Activated CD4-positive, alpha-beta T cell treated with anti-CD3 and anti-CD28 coated beads, Interleukin-10, Interleukin-2, amounts not matched to agents 100 ng/mL and 50 ng/mL, durations not matched to agents 16 hours and 8 hours (primary cell): Measurements from ENCODE around the gene PIGO.

ENCODE experiments used
- DNase-seq: peaks from one replicate; pipeline ENCODE4 v3.0.0-alpha.2; 2020

PIGO gene

GRCh38 chr9:35070823-35071813 lies 25.3 kb downstream of the PIGO start:
- DNase-seq: no peak

GRCh38 chr9:35069020-35069419 lies 27.4 kb downstream of the PIGO start:
- no peak for DNase-seq

GRCh38 chr9:35067056-35067455 lies 29.3 kb downstream of the PIGO start:
- DNase-seq: no peak

- no peak for DNase-seq
These were observed 35.7 kb downstream of the PIGO start for GRCh38 chr9:35060548-35061207.

DNA sequence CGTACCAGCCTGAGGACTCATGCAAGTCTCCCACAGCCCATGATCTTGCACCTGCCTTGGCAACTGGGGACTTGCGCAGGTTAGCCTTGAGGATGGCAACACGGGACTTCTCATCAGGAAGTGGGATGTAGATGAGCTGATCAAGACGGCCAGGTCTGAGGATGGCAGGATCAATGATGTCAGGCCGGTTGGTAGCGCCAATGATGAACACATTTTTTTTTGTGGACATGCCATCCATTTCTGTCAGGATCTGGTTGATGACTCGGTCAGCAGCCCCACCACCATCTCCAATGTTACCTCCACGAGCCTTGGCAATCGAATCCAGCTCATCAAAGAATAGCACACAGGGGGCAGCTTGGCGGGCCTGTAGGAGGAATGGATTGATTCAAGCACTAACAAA lies 37.0 kb downstream of the PIGO start:
- no peak for DNase-seq

GRCh38 chr9:35057271-35057620 lies 39.1 kb downstream of the PIGO start:
- no peak for DNase-seq

- no peak for DNase-seq
These were observed 39.7 kb downstream of the PIGO start for GRCh38 chr9:35056571-35057270.

GRCh38 chr9:35054871-35055644 lies 41.3 kb downstream of the PIGO start:
- no peak for DNase-seq

DNA sequence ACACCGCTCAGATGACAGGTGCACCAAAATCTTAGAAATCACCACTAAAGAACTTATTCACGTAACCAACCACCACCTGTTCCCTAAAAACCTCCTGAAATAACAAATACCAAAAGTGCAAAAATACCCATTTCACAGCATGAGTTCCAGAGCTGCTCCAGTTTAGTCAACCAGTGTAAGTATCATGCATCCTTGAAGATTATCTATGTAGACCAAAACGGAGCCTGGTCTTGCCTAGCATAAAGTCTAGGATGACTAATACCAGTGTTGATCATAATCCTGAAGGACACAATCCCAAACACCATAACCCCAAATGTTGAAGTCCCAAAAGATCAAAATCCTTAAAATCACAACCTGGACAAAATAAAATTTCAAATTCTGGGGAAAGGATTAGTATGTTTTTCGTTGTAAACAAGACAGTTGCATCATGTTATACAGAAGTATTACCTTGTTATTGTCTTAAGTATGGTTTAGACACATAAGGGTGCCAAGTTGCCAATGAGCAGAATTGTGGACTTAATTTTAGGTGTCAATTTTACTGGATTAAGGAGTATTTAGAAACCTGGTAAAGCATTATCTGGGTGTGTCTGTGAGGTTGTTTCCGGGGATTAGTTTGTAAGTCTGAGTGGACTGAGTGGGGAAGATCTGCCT lies 42.1 kb downstream of the PIGO start:
- no peak for DNase-seq

GRCh38 chr9:35051069-35051967 lies 45.1 kb downstream of the PIGO start:
- peak; percentile 43 for DNase-seq

DNA sequence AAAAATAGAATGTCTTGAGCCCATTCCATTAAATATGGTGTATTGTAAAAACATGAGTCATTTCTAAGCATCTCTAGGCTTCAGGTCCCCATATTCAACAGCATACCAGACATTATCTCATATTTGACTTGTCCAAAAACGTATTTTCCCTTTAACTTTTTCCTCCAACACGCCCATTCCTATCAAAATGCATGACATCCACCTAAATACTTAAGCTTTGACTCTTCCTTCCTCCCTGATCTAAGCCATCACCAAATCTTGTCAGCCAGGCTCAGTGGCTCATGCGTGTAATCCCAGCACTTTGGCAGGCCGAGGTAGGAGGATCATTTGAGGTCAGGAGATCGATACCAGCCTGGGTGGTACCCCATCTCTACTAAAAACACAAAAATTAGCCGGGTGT lies 47.9 kb downstream of the PIGO start:
- DNase-seq: no peak

GRCh38 chr9:35044071-35044470 lies 52.3 kb downstream of the PIGO start:
- DNase-seq: no peak

DNA sequence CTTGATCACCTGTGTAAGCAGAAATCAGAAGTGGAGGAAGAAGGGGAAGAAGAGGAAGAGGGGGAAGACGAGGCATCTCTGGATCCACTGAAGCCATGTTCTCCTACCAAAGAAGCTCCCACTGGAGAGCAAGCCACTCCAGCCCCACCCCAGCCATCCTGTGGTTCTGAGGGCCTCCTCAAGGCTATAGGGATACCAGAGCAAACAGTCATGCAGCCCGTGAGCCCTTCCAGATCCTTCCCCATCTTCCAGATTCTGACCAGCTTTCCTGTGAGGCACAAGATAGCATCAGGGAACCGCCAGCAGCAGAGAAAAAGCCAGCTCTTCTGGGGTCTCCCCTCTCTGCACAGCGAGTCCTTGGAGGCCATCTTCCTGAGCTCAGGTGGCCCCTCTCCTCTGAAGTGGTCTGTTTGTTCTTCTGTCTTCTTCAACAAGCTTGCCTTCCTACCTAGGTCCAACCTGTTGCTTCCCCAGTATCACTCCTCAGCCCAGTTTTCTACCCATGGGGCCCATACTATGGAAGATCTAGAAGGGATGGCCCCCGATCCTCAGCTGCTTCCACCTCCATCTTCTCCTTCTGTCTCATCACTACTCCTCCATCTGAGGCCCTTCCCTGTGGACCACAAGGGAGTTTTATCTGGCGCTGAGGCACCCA lies 53.4 kb downstream of the PIGO start:
- DNase-seq: no peak

- no peak for DNase-seq
These were observed 54.2 kb downstream of the PIGO start for GRCh38 chr9:35042081-35042604.
